DMS 273 (cell line): ENCODE measurements around the gene RALB.
A peak's percentile ranks its signal among the peaks of the same experiment; 100 is the strongest.
"Not testable (repeated sequence)": the region's sequence is repeated elsewhere in the genome, so short reads cannot be mapped to it uniquely, and the experiment has no call there.

Experiments used
- DNase-seq: peaks from one replicate; lab custom pipeline; 2025; ENCODE audit not compliant: unreplicated experiment; lab: John Stamatoyannopoulos, UW

RALB gene

DNA sequence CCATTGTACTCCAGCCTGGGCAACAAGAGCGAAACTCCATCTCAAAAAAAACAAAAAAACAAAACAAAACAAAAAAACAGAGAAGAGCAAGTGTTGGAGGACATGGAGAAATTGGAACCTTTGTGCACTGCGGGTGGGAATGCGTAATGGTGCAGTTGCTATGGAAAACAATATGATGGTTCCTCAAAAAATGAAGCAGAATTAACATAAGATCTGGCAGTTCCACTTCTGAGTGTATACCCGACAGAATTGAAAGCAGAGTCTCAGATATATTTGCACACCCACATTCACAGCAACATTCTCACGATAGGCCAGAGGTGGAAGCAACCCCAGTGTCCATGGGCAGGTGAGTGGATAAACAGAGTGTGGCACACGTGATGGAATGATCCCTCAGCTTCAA lies 11.0 kb upstream of the RALB start:
- no peak for DNase-seq

DNA sequence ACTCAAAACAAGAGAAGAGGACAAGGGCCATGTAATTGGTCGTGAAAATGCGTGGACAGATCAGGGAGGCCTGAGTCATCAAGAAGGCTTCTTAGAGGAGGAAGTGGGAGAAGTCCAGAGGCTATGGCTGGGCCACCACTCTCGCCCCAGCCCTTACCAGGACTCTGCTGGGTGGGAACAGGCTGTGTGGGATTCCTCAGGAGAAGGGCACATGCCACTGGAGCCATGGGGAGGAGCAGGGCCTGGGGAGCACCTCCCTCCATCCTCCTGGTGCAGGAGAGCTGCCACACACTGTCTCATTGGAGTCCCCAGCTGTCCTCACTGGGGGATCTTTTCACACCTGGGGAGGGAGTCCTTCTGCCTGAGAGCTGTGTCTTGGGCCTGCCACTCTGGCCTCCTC lies 9.4 kb upstream of the RALB start:
- no peak for DNase-seq

DNA sequence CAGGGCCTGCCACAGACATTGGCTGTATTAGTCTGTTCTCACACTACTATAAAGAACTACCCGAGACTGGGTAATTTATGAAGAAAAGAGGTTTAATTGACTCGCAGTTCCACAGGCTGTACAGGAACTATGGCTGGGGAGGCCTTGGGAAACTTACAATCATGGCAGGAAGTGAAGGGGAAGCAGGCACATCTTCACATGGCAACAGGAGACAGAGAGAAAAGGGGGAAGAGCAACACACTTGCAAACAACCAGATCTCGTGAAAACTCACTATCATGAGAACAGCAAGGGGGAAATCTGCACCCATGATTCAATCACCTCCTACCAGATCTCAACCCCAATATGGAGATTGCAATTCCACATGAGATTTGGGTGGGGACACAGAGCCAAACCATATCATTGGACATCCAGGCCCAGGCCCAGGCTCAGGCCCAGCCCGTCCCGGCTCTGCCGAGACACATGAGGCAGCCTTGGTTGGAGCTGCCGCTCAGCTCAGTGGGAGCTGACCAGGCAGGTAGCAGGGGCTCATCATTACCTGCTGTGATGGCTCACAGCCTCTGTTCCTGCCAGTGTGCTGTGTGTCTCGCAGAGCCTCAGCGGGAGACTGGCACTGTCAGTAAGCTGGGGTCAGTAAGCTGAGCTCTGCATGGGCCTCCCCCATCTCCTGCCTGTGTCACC lies 8.6 kb upstream of the RALB start:
- no peak for DNase-seq

DNA sequence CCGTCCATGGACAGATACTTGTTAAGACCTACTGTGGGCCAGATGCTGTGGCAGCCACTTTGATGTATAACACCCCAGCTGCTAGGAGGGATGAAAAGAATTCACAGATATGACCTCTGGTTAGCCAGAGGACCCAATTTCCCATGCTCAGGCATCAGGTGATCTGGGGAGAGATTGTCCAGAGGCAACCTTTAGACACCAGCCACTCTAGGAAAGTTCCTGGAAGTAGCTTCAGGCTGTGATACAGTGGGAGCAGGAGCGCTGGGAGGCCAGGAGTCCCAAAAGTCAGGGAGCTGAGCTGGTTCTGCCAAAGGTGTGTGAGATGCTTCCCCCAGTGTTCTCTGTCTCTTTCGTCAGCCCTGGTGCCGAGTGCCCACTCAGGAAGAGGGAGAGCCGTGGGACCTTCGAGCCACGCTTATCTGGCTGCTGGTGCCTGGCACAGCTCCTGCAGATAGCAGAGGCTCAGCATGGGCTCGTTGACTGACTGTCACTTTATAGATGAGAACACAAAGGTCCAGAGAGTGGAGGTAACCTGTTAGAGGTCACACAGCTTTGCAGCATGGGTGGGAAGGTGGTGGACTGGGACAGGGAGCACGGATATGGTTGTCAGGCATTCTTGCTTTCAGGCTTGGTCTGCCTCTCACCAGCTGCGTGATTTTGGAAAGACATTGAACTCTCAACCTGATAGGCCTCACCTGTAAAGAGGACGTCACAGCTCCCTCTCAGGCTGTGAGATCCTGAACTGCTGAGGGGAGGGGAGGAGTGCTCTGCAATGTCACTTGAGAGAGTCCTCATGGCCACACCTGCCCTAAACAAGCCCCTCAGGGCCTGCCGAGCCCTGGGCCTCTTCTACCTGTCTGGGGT lies 7.8 kb upstream of the RALB start:
- no peak for DNase-seq

DNA sequence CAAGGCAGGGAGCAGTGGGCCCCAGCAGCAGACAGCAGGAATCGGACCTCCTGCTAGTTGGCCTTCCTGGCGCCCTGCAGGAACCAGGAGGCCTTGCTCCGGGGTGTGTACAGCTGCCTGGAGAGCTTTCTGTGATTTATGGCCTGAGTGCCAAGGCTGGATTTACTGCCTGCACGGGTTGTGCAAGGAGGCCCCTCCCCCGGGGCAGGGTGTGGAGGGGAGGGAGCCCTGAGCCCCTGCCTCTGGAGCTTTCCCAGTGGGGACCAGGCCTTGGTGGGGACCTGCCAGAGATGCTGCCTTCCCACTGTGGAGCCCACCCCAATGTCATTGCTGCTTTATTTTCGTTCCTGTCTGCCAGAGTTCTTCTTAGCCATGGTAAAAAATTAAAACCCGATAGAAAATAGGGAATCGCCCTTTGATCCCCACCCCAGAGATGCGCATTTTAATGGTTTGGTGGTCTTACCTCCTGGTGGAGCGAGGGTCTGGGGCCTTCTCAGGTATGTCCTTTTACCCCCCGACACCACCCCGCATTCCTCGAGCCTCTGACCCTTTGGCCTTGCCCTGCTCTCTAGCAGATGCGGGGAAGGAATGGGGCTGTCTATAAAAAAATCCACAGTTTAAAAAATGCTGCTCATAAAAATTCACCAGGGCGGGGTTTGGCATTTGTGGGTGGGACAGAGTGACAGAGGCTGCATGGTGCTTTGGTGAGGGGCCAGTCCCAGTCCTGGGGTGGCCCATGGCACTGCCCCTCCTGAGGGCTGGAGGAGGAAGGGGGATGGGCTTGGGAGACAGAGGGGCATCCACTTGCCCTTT lies 6.9 kb upstream of the RALB start:
- DNase-seq = peak; percentile 51

DNA sequence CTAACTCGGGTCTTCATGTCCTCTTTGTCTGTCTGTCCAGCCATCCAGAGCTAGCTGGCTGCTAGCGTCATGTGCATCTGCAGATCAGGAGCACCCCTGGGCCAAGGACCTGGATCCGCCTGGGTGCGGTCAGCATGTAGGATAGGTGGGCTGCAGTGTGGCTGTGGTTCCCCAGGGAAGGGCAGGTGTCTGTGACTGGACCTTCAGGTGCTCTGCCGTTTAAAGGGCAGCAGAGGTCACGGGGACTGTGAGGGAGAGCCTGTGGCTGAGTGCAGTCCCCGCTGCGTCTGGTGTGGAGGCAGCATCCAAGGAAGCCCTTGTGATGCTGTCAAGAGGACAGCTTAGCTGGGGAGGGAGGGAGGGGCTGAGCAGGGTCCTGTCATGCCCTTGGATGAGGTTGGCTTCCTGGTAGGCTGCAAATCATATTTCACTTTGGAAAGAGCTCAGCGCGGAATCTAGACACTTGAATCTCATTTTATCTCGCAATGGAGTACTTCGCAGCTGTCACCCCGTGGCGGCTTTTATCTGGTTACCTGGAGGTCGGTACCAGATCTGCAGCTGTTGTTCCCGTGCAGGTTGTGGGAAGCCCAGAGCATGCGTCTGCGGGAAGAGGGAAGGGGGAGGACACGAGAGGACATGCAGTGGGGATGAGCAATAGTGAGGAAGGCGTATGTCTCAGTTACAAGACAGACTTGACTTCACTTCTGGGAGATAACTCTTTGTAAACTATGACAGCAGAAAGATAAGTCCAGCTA lies 5.9 kb upstream of the RALB start:
- DNase-seq = peak; percentile 34

DNA sequence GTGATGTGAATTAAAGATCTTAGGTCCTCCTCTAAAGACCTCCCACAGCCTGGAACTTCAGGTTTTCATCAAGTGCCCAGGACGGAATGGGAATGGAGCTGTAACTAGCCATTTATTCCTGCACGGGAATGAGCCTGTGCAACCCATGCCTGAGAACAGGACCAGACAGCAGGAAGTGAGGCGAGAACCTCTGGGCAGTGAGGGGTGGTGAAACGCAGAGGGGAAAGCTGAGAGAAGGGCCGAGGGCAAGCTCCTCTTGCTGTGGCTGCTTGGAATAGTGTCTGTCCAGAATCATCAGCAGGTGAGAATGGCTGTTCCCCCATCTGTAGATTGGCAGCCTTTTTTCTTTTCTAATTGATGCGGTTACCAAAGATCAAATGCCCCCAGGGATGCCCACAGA lies 4.8 kb upstream of the RALB start:
- DNase-seq = no peak

DNA sequence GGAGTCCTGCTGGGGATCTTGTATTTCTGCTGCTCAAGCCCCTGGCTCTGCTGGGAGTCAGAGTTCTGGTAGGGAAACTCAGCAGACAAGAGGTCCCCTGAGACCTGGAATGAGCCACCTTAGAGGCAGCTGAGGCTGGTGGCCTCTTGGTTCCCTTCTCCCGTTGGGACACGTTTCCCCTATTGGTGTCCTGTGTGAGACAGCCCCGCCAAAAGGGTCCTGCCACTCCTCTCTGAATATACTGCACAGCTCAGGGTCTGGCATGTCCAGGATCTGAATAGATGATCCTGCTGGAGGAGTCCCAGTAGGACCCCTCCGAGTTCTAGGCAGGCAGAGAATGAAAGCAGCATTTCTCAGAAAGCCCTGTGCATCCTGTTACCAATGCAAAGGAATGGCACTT lies 2.0 kb upstream of the RALB start:
- no peak for DNase-seq

DNA sequence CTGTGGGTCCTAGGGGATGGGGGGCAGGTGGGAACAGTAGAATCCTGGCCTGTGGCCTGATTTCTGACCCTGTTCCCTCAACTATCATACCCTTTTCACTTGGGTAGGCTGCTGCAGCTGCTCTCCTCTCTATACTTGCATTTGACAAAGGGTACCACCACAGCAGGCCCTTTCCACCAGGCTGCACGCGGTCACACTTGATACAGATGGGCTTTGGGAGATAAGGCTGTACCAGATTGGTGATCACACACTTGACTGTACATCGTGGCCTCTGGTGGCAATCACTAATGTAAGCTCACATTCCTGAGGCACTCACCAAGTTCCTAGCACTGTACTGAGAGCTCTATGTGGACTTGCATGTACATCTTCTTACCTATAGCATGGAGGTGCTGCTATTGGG lies 1.6 kb upstream of the RALB start:
- peak; percentile 28 for DNase-seq

DNA sequence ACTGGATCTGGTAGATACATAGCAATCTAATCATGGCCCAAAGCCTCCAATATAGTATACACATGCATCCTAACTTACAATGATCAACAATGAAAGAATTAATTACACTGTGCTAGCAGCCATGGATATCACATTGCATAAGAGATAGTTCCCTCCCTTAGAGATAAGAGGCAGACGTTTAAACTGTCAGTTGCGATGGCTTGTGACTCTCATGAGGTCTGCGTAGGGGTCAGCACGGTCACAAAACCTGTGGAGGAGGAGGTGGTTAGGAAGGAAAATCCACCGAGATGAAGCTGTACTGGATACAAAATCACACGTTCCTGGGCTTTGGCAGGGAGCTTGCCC lies 800 bp upstream of the RALB start:
- no peak for DNase-seq

DNA sequence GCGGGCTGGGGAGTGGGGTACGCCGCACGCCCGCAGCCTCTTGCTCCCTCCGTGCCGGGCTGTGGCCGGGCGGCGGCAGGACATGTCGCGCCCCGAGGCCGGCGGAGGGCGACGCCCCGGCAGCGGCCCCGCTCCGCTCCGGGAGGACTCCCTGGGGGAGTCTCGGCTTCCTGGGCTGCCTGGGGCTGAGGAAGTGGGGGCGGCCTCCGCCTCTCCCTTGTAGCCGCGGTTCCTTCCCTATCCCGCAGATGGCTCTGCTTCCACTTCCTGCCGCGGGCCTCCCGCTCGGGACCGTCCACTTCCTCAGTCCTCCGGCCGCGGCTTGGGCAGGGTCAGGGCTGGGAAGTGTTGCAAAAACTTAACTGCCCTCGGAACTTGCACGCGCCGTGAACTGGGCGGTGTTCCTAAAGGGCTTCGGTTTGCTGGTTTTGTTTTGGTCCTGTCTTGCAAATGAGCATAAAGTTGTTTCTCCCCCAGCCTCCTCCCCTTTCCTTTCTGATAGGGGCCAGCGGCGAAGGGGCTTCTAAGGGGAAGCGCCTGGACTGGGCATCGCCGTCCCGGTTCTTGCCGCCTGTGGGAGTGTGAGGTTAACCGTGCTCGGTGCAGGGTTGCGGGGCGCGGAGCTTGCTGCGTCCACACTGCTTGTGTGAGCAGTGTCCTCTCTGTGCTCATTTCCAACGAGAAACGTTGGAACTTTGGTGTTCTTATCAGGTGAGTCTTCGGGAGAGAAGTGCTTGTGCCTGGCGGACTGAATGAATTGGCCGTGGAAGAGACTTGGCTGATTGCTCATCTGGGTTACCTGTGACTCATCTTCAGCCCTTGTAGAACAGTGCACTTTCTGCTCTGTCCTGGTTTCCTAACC lies 600 bp downstream of the RALB start:
- peak; percentile 77 for DNase-seq

DNA sequence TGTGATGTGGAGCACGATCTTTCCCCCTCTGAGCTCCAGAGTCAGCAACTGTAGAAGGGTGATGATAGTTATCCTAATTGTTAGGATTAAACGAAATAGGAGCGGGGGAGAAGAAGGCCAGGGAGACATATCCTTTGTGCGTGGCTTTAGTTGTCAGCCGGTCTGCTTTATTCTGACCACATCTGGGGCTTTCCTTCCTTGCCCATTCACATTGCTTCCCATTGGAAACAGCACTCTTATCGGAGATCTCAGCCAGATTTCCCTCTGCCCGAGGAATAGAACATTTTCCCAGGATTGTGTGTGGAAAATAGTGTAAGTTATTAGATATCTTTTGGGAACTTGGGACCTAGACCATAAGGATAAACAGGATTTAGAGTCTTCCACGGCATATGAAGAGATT lies 1.5 kb downstream of the RALB start:
- DNase-seq = no peak

DNA sequence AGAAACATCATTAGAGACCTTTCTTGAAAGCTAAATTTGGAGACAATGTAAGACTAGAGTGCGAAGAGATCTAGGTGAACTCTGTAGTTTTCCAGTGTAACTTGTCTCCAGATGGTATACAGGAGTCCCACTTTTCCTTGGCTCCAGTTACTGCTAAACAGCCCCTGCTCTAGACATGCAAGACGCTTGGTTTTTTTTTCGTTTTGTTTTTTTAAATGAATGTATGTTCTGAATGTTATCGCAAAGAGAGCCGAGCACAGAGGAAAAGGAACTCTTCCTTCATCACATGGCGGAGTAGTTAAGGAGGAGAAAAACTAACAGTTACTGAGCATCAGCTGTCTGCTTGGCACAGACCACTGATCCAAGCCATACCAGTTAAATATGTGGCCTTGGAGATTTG lies 2.4 kb downstream of the RALB start:
- no peak for DNase-seq

DNA sequence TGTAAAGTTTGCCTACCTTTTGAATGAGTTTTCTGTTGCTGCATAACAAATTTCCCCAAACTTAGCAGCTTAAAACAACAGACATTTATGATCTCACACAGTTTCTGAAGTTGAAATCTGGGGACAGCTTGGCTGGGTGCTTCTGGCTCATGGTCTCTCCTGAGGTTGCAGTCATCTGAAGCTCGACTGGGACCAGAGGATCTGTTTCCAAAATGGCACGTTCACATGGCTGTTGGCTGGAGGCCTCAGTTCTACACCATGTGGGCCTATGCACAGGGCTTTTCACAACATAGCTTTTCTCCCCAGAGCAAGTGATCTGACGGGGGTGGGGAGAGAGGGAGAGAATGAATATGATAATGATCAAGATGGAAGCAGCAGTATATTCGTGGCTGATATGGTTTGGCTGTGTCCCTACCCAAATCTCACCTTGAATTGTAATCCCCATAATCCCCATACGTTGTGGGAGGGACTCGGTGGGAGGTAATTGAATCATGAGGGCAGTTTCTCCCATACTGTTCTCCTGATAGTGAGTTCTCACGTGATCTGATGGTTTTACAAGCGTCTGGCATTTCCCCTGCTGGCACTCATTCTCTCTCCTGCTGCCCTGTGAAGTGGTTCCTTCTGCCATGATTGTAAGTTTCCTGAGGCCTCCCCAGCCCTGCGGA lies 3.5 kb downstream of the RALB start:
- no peak for DNase-seq

DNA sequence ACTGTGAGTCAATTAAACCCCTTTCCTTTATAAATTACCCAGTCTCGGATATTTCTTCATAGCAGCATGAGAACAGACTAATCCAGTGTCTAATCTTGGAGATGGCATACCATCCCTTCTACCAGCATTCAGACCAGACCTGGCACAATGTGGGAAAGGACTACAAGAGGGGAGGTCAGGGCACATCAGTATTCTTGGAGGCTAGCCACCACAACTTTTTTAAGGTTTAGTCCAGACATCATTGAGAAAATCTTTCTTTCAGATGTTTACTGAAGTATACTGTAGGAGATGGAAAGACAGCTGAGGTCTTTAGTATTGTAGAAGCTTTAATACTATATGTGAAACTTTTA lies 4.0 kb downstream of the RALB start:
- no peak for DNase-seq

DNA sequence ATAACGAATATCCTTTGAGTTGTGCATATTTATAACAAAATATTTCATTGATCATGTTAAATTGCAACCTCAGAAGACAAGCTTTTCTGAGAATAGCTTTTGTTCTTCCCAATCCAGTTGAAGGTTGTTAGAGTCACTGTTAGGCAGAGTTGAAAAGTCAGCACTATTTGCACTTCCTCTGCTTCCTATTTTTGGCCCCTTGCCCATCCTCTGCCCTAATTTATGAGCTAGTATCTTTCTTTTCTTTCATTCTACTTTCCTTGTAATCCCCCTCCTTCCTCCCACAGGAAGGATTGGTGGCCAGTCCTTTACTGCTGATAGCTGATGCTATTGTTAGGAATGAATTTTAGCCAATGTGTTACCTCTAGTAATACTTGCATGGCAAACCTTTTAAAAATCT lies 4.9 kb downstream of the RALB start:
- no peak for DNase-seq

DNA sequence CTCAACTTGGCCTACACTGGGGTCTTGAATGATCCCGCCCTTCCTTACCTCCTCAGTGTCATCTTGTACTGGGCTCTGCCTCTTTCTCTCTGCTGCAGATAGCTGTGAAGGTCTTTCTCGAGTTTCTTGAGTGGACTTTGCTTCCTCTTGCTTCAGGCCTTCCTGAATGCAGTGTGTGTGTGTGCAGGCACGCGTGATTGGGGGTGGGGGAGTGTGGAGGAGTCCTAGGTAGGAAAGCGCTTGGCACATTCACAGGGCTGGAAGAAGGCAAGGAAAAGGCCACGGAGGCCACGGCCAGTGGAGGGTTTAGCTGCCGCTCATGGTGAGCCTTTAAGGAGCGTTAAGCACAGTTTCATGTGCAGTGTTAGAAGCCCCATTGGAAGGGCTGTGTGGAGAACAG lies 5.5 kb downstream of the RALB start:
- no peak for DNase-seq

DNA sequence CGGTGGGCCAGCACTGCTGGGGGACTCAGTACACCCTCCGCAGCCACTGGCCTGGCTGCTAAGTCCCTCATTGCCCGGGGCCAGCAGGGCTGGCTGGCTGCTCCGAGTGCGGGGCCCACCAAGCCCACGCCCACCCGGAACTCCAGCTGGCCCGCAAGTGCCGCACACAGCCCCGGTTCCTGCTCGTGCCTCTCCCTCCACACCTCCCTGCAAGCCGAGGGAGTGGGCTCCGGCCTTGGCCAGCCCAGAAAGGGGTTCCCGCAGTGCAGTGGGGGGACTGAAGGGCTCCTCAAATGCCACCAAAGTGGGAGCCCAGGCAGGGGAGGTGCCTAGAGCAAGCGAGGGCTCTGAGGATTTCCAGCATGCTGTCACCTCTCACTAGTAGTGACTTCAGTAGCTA lies 7.3 kb downstream of the RALB start:
- not testable (repeated sequence) for DNase-seq

DNA sequence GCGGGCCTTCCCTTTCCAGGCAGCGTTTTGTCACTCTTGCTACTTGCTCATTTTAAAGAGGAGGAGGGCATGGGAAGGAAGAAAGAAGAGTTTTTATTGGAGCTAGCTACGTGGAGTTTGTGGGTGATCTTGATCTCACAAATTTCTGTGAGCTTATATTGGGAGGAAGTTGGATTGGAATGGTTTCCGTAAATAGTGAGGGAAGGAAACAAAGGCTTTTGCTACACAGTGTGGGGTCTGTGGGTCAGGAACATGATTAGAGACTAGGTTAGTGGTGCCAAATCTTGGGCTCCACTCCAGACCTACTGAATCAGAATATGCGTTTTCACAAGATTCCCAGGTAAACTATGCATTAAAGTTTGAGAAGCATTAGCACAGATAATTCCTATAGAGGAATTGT lies 8.1 kb downstream of the RALB start:
- no peak for DNase-seq
